H1 (cell line): Measurements from ENCODE around the gene C6orf52. TPM values are rescaled to one million over a fixed set of nuclear protein-coding genes. Genes with fewer than 3 reads are reported as not detected.

Experiments used
- CTCF ChIA-PET: fragments of 300-600 bp; sonication (Branson Sonifier 250); formaldehyde crosslinking; loops from one replicate; lab custom pipeline; 2021; ENCODE audit not compliant: partially characterized antibody; lab: Charles Lee
- POLR2A ChIA-PET: fragments of 300-600 bp; sonication (Branson Sonifier 250); formaldehyde crosslinking; loops from one replicate; lab custom pipeline; 2021; ENCODE audit warnings: inconsistent platforms; ENCODE audit not compliant: partially characterized antibody; lab: Charles Lee
- DNase-seq, 2 experiments: peaks; one replicate each; pipeline versions ENCODE4 v3.0.0 to v3.0.0-alpha.2; 2010 to 2022; ENCODE audit warnings: low spot score in 2 of 2, low read depth in 1 of 2, mixed read lengths in 1 of 2
- FAIRE-seq: peaks from 2 replicates; lab custom pipeline; 2011; peaks lifted over from hg19 to GRCh38; lab: Jason Lieb, UNC
- H2AFZ ChIP-seq: 2 replicates; pipeline ENCODE4 v1.8.1; 2012; ENCODE audit warnings: low read length, inconsistent platforms
- H2AK5ac ChIP-seq: 2 replicates; pipeline ENCODE4 v1.6.1; 2013; ENCODE audit warnings: low read depth, low read length
- H2BK120ac ChIP-seq: replicated peaks from 2 replicates; pipeline ENCODE3; 2013; ENCODE audit warnings: low read depth, low read length, inconsistent platforms
- H2BK12ac ChIP-seq: 2 replicates; pipeline ENCODE4 v1.6.1; 2013; ENCODE audit warnings: low read depth, low read length
- H2BK15ac ChIP-seq: 2 replicates; pipeline ENCODE4 v1.6.1; 2013; ENCODE audit warnings: low read length
- H2BK20ac ChIP-seq: 2 replicates; pipeline ENCODE4 v1.6.1; 2013; ENCODE audit warnings: low read length
- H2BK5ac ChIP-seq: 2 replicates; pipeline ENCODE4 v1.6.1; 2013; ENCODE audit warnings: low read depth, low read length
- H3K14ac ChIP-seq: 2 replicates; pipeline ENCODE4 v1.6.1; 2013; ENCODE audit warnings: inconsistent platforms; ENCODE audit not compliant: insufficient read length
- H3K18ac ChIP-seq: 2 replicates; pipeline ENCODE4 v1.6.1; 2013; ENCODE audit warnings: low read length; ENCODE audit errors: extremely low read depth
- H3K23ac ChIP-seq: 2 replicates; pipeline ENCODE4 v1.6.1; 2013; ENCODE audit warnings: inconsistent platforms; ENCODE audit not compliant: insufficient read length
- H3K23me2 ChIP-seq: 2 replicates; pipeline ENCODE4 v1.6.1; 2013; ENCODE audit warnings: low read depth, low read length
- H3K27ac ChIP-seq: 2 replicates; pipeline ENCODE4 v1.6.1; 2011; ENCODE audit warnings: low read depth, low read length, inconsistent platforms
- H3K27me3 ChIP-seq, 4 experiments: replicated peaks in 1 of 4; 1 replicate in 1 of 4; 2 replicates in 3 of 4; pipeline versions ENCODE4 v1.6.1 to v1.8.1; 2011 to 2013; ENCODE audit warnings: low read length in 3 of 4, mild to moderate bottlenecking in 3 of 4, inconsistent platforms in 2 of 4, mixed read lengths in 2 of 4, moderate library complexity in 1 of 4; ENCODE audit not compliant: control insufficient read depth in 3 of 4, insufficient read depth in 3 of 4; ENCODE audit errors: extremely low read depth in 1 of 4
- H3K36me3 ChIP-seq, 4 experiments: 2 replicates each; pipeline versions ENCODE4 v1.6.1 to v1.8.1; 2011 to 2013; ENCODE audit warnings: mild to moderate bottlenecking in 4 of 4, low read length in 3 of 4, moderate library complexity in 2 of 4, control low read depth in 1 of 4, inconsistent platforms in 1 of 4; ENCODE audit not compliant: insufficient read depth in 4 of 4, control insufficient read depth in 2 of 4
- H3K4ac ChIP-seq: replicated peaks from 2 replicates; pipeline ENCODE3; 2013; ENCODE audit warnings: low read length, low read depth, mixed read lengths, inconsistent platforms; ENCODE audit not compliant: insufficient read length
- H3K4me1 ChIP-seq, 4 experiments: replicated peaks in 1 of 4; 1 replicate in 1 of 4; 2 replicates in 3 of 4; pipeline versions ENCODE4 v1.6.1 to v1.8.1; 2011 to 2013; ENCODE audit warnings: low read length in 3 of 4, inconsistent platforms in 2 of 4, mixed read lengths in 1 of 4; ENCODE audit not compliant: insufficient read depth in 4 of 4, control insufficient read depth in 3 of 4
- H3K4me2 ChIP-seq, 2 experiments: 2 replicates each; pipeline versions ENCODE4 v1.6.1 to v1.8.1; 2011 to 2013; ENCODE audit warnings: low read depth in 2 of 2, low read length in 2 of 2, control low read depth in 1 of 2, inconsistent platforms in 1 of 2, mild to moderate bottlenecking in 1 of 2; ENCODE audit not compliant: insufficient read depth in 1 of 2
- H3K4me3 ChIP-seq, 4 experiments: fragments of 200-600, 300-600 bp in 1 of 4; sonication (generic), shearing (Covaris generic), sonication (Bioruptor Twin) in 1 of 4; 2 replicates each; pipeline versions ENCODE4 v1.5.1 to v1.8.1; 2011 to 2016; ENCODE audit warnings: low read length in 4 of 4, low read depth in 3 of 4, control low read depth in 2 of 4, inconsistent platforms in 2 of 4, mild to moderate bottlenecking in 2 of 4, mixed read lengths in 1 of 4, moderate library complexity in 1 of 4; ENCODE audit not compliant: insufficient read depth in 2 of 4; ENCODE audit errors: extremely low read depth in 1 of 4
- H3K56ac ChIP-seq: replicated peaks from 2 replicates; pipeline ENCODE3; 2013; ENCODE audit warnings: low read depth, mild to moderate bottlenecking, mixed read lengths, low read length, inconsistent platforms; ENCODE audit not compliant: insufficient read length
- H3K79me1 ChIP-seq: 2 replicates; pipeline ENCODE4 v1.6.1; 2013; ENCODE audit warnings: low read depth, low read length, control low read depth
- H3K79me2 ChIP-seq, 2 experiments: 2 replicates each; pipeline versions ENCODE4 v1.6.1 to v1.8.1; 2012 to 2013; ENCODE audit warnings: low read length in 2 of 2, mild to moderate bottlenecking in 2 of 2, inconsistent platforms in 1 of 2; ENCODE audit not compliant: insufficient read depth in 2 of 2, control insufficient read depth in 1 of 2
- H3K9ac ChIP-seq, 4 experiments: replicated peaks in 1 of 4; 1 replicate in 1 of 4; 2 replicates in 3 of 4; pipeline versions ENCODE4 v1.6.1 to v1.8.1; 2011 to 2013; ENCODE audit warnings: low read depth in 3 of 4, low read length in 3 of 4, control low read depth in 2 of 4, mild to moderate bottlenecking in 2 of 4, moderate library complexity in 2 of 4, inconsistent platforms in 1 of 4; ENCODE audit errors: extremely low read depth in 1 of 4
- H3K9me3 ChIP-seq, 2 experiments: 2 replicates each; pipeline versions ENCODE4 v1.6.1 to v1.8.1; 2012 to 2013; ENCODE audit warnings: mild to moderate bottlenecking in 2 of 2, moderate library complexity in 2 of 2, control low read depth in 1 of 2, inconsistent platforms in 1 of 2, low read depth in 1 of 2, low read length in 1 of 2, mixed read lengths in 1 of 2; ENCODE audit not compliant: insufficient read depth in 2 of 2
- H4K20me1 ChIP-seq, 2 experiments: replicated peaks in 1 of 2; 2 replicates each; pipeline versions ENCODE3 to v1.8.1; 2011 to 2013; ENCODE audit warnings: inconsistent platforms in 2 of 2, low read length in 2 of 2, mild to moderate bottlenecking in 1 of 2; ENCODE audit not compliant: insufficient read depth in 2 of 2, control insufficient read depth in 1 of 2
- H4K5ac ChIP-seq: 2 replicates; pipeline ENCODE4 v1.6.1; 2013; ENCODE audit warnings: low read length, low read depth, mixed read lengths, inconsistent platforms; ENCODE audit not compliant: insufficient read length
- H4K8ac ChIP-seq: 2 replicates; pipeline ENCODE4 v1.8.0; 2013; ENCODE audit warnings: mild to moderate bottlenecking, moderate library complexity, low read length, inconsistent platforms; ENCODE audit not compliant: insufficient read depth; ENCODE audit errors: extremely low read depth
- H4K91ac ChIP-seq: replicated peaks from 2 replicates; pipeline ENCODE3; 2013; ENCODE audit warnings: low read length, mixed read lengths, inconsistent platforms; ENCODE audit not compliant: insufficient read length
- ASH2L ChIP-seq: fragments of 200-600, 300-600 bp; sonication (generic); IDR thresholded peaks from one replicate; pipeline ENCODE4 v1.7.1; 2017; ENCODE audit warnings: low read length
- CHD2 ChIP-seq: IDR thresholded peaks from 2 replicates; pipeline ENCODE4 v1.6.1; 2012; ENCODE audit warnings: low read length, improper control_type of control experiment
- CTBP2 ChIP-seq: IDR thresholded peaks from 2 replicates; pipeline ENCODE4 v1.7.0; 2011; ENCODE audit warnings: borderline replicate concordance, mild to moderate bottlenecking, moderate library complexity, mixed read lengths, low read length; ENCODE audit not compliant: insufficient read depth, insufficient read length
- EP300 ChIP-seq, 2 experiments: IDR thresholded peaks; 1 replicate in 1 of 2; 2 replicates in 1 of 2; pipeline ENCODE4 v1.6.1; 2011 to 2012; ENCODE audit warnings: low read depth in 2 of 2, low read length in 2 of 2, mild to moderate bottlenecking in 2 of 2, borderline replicate concordance in 1 of 2, inconsistent platforms in 1 of 2, moderate library complexity in 1 of 2
- FOSL1 ChIP-seq: IDR thresholded peaks from 2 replicates; pipeline ENCODE4 v1.6.1; 2011; ENCODE audit warnings: mild to moderate bottlenecking, low read depth, low read length, moderate library complexity; ENCODE audit not compliant: insufficient read depth
- HDAC2 ChIP-seq, 2 experiments: fragments of 300-600 bp in 1 of 2; sonication (generic) in 1 of 2; IDR thresholded peaks; 2 replicates each; pipeline ENCODE4 v1.6.1; 2011 to 2012; ENCODE audit warnings: low read depth in 2 of 2, low read length in 2 of 2, mild to moderate bottlenecking in 2 of 2, moderate library complexity in 2 of 2, borderline replicate concordance in 1 of 2, inconsistent platforms in 1 of 2
- KDM4A ChIP-seq: IDR thresholded peaks from one replicate; pipeline ENCODE4 v1.7.1; 2012; ENCODE audit warnings: low read depth, mild to moderate bottlenecking, moderate library complexity, low read length, inconsistent platforms; ENCODE audit not compliant: severe bottlenecking
- NANOG ChIP-seq: IDR thresholded peaks from 2 replicates; pipeline ENCODE4 v1.6.1; 2011; ENCODE audit warnings: low read length, low read depth, mild to moderate bottlenecking, inconsistent platforms; ENCODE audit not compliant: insufficient read depth, poor library complexity, severe bottlenecking
- PHF8 ChIP-seq: fragments of 200-600 bp; sonication (generic); conservative IDR thresholded peaks from 2 replicates; pipeline ENCODE4 v1.7.1; 2012; ENCODE audit warnings: low read depth, mild to moderate bottlenecking, inconsistent platforms, low read length, moderate library complexity
- SP2 ChIP-seq: IDR thresholded peaks from 2 replicates; pipeline ENCODE4 v1.6.1; 2012; ENCODE audit warnings: mild to moderate bottlenecking, low read length, inconsistent platforms
- SRF ChIP-seq: IDR thresholded peaks from 2 replicates; pipeline ENCODE4 v1.6.1; 2011; ENCODE audit warnings: mild to moderate bottlenecking, low read depth, low read length, moderate library complexity
- SUZ12 ChIP-seq: fragments of 200-600 bp; sonication (generic); IDR thresholded peaks from 2 replicates; pipeline ENCODE4 v1.6.1; 2012; ENCODE audit warnings: mild to moderate bottlenecking, inconsistent platforms, low read length, moderate library complexity, mixed read lengths
- TAF7 ChIP-seq: optimal IDR thresholded peaks from 2 replicates; pipeline ENCODE3; 2011; ENCODE audit warnings: low read depth, mild to moderate bottlenecking, inconsistent platforms, low read length, moderate library complexity, borderline replicate concordance
- TEAD4 ChIP-seq: IDR thresholded peaks from 2 replicates; pipeline ENCODE4 v1.6.1; 2012; ENCODE audit warnings: low read depth, low read length, inconsistent platforms, mixed read lengths
- WGBS, 2 experiments: shearing (Covaris generic) in 1 of 2; methylation state at CpG; one replicate each; pipeline versions ENCODE4 v1.1.6 to v1.1.7; 2013 to 2015; ENCODE audit warnings: low lambda C conversion rate in 2 of 2, mixed read lengths in 2 of 2, inconsistent platforms in 1 of 2, low coverage in 1 of 2, missing lambda C conversion rate in 1 of 2; ENCODE audit not compliant: insufficient replicate concordance in 2 of 2, insufficient coverage in 1 of 2, insufficient read length in 1 of 2; ENCODE audit errors: extremely low coverage in 1 of 2, missing lambda C conversion rate in 1 of 2; 5-methylcytosine and 5-hydroxymethylcytosine counted together
- polyA plus RNA-seq, 7 experiments: library from polyadenylated mRNA; depleted of rRNA in 3 of 7; stranded (reverse) in 5 of 7; unstranded in 2 of 7; fragments of >200 nt in 5 of 7; fragments of 200-250 nt in 2 of 7; gene quantifications; 1 replicate in 5 of 7; 2 replicates in 1 of 7; 4 replicates in 1 of 7; pipeline versions ENCODE4 v1.2.1 to v1.2.3, GENCODE V29; 2011 to 2013; ENCODE audit warnings: missing spikeins in 2 of 7, mixed read lengths in 2 of 7
- total RNA-seq: library from RNA; stranded (reverse); fragmentation: NEBNext Ultra II Directional; extraction: Animal tissue kit (Norgen Biotek cat#: 25700); gene quantifications from 2 replicates; pipeline ENCODE4 v1.2.1, GENCODE V29; 2021

C6orf52 gene
- total and polyA plus RNA-seq, 2 of the 8 experiments (the other 6 are each of a cell fraction or from before 2014, with no cell fraction given), result 1.5 to 3.1 TPM

- H2AK5ac ChIP-seq, result no peak overlapping the region
- no peak overlapping the region for H4K5ac ChIP-seq
- H3K27ac ChIP-seq, result no peak overlapping the region
- no peak overlapping the region for H3K4ac ChIP-seq
- no peaks in the 10 kb centered on the region for H3K79me1 ChIP-seq
- WGBS, 2 experiments, result 94% methylated on average over 8 of the region's 8 CpGs; no CpG with 5 or more reads in 1 of the 2 experiments
- no peak overlapping the region for H3K18ac ChIP-seq
- H2BK15ac ChIP-seq, result no peak overlapping the region
- ChIA-PET POLR2A (interaction anchor here (0.9 kb wide), 1 partner anchor 129 kb away, joined by 3 read pairs; no protein-coding TSS in a partner anchor), CTCF (interaction anchor here (0.8 to 1.5 kb wide), 3 partner anchors 9 to 19 kb away, joined by 3 to 5 read pairs (median 3); no protein-coding TSS in a partner anchor)
- no peak overlapping the region for H3K56ac ChIP-seq
- no peaks in the 10 kb centered on the region for H3K79me2 ChIP-seq
- no peaks in the 10 kb centered on the region for H4K20me1 ChIP-seq
- no peak overlapping the region for H2BK20ac ChIP-seq
- H2AFZ ChIP-seq, result no peak overlapping the region
- peaks cover 0 to 7% of the 10 kb centered on the region in 2 experiments; a peak in 2 of 4 replicates for H3K9me3 ChIP-seq
- no peaks in the 10 kb centered on the region for H3K36me3 ChIP-seq
- H3K27me3 ChIP-seq, result no peaks in the 10 kb centered on the region; a peak in 1 of 7 replicates
- no peak overlapping the region for H4K91ac ChIP-seq
- no peak for FAIRE-seq
- no peak overlapping the region for H3K4me2 ChIP-seq
- H2BK120ac ChIP-seq, result no peak overlapping the region
- H2BK5ac ChIP-seq, result no peak overlapping the region
- H3K23me2 ChIP-seq, result no peaks in the 10 kb centered on the region
- no peak overlapping the region for H3K14ac ChIP-seq
- no peaks in the 10 kb centered on the region for H3K4me1 ChIP-seq
- no peak overlapping the region for H2BK12ac ChIP-seq
- H3K9ac ChIP-seq, result no peak overlapping the region
- H3K4me3 ChIP-seq, result no peak overlapping the region
- no peak overlapping the region for H3K23ac ChIP-seq
- no peak overlapping the region for H4K8ac ChIP-seq
- DNase-seq, result no peak
- TF ChIP-seq CHD2 (no peak), SRF (no peak), SP2 (no peak), NANOG (no peak), HDAC2 (IDR thresholded peaks at IDR 0.05; ENCODE audit: borderline replicate concordance in 1 of 2, low read depth in 2 of 2, low read length in 2 of 2) (no peak), FOSL1 (no peak), SUZ12 (no peak), TEAD4 (no peak), ASH2L (no peak), TAF7 (no peak), EP300 (IDR thresholded peaks at IDR 0.05; ENCODE audit: borderline replicate concordance in 1 of 2, low read depth in 2 of 2, low read length in 2 of 2) (no peak), PHF8 (no peak), CTBP2 (no peak), KDM4A (no peak)
These were observed 54.0 kb downstream of the C6orf52 start for GRCh38 chr6:10640412-10640811.
